Measurements from ENCODE around the gene KIF18A. TPM values are rescaled to one million over a fixed set of nuclear protein-coding genes. Genes with fewer than 3 reads are reported as not detected.
"Not testable (repeated sequence)": the region's sequence is repeated elsewhere in the genome, so short reads cannot be mapped to it uniquely, and the experiment has no call there.

KIF18A gene
- total and polyA plus RNA-seq, 7 experiments from 2014 or later = 0.48 to 21.3 (median 0.79) TPM

- intact Hi-C loops (cut with micrococcal nuclease) = no loop called here
- no peak overlapping the region for H3K27ac ChIP-seq (ENCODE audit: low read depth, low read length)
- H3K4me1 ChIP-seq (ENCODE audit: control insufficient read depth in 2 of 2, insufficient read depth in 2 of 2, low read length in 2 of 2) = no peaks in the 10 kb centered on the region
- no peaks in the 10 kb centered on the region for H3K27me3 Mint-ChIP-seq
- no peak overlapping the region for H3K4me3 Mint-ChIP-seq
- POLR2A ChIA-PET = no interaction called here
- H3K4me3 ChIP-seq (ENCODE audit: low read length) = no peak overlapping the region
- H3K9me3 Mint-ChIP-seq = peaks cover 8 to 52% (median 24%) of the 10 kb centered on the region in 11 donors
- DNase-seq (no peak), ATAC-seq (no peak)
- CTCF ChIA-PET = no interaction called here
- peaks cover 0 to 31% (median 0%) of the 10 kb centered on the region in 3 experiments for H3K9me3 ChIP-seq (ENCODE audit: control insufficient read depth in 2 of 3, low read length in 3 of 3)
- H3K36me3 Mint-ChIP-seq = peaks cover 13 to 60% (median 43%) of the 10 kb centered on the region in 5 donors
- no peak overlapping the region for H3K27ac Mint-ChIP-seq
- H3K4me1 Mint-ChIP-seq = peaks cover 0 to 4% (median 0%) of the 10 kb centered on the region in 7 donors
- H3K27me3 ChIP-seq (ENCODE audit: control insufficient read depth in 2 of 2, insufficient read depth in 2 of 2, low read length in 2 of 2) = no peaks in the 10 kb centered on the region
- H3K36me3 ChIP-seq (ENCODE audit: control insufficient read depth in 2 of 3, insufficient read depth in 3 of 3, low read length in 3 of 3) = no peaks in the 10 kb centered on the region
Observed at GRCh38 chr11:28140689-28141455, 32.9 kb upstream of the KIF18A start.

GRCh38 chr11:28139841-28140415 is 32.0 kb upstream of the KIF18A start:
- H3K4me3 ChIP-seq (ENCODE audit: low read length) = no peak overlapping the region
- Mint-ChIP-seq H3K27me3 (no peaks in the 10 kb centered on the region), H3K4me1 (peaks cover 0 to 4% (median 0%) of the 10 kb centered on the region in 7 donors), H3K27ac (no peak overlapping the region), H3K4me3 (peak overlapping the region in 1 of 10 donors; percentile 20), H3K36me3 (peaks cover 13 to 67% (median 50%) of the 10 kb centered on the region in 5 donors), H3K9me3 (peaks cover 8 to 59% (median 28%) of the 10 kb centered on the region in 11 donors)
- POLR2A ChIA-PET = no interaction called here
- no peaks in the 10 kb centered on the region for H3K36me3 ChIP-seq (ENCODE audit: control insufficient read depth in 2 of 3, insufficient read depth in 3 of 3, low read length in 3 of 3)
- no peaks in the 10 kb centered on the region for H3K27me3 ChIP-seq (ENCODE audit: control insufficient read depth in 2 of 2, insufficient read depth in 2 of 2, low read length in 2 of 2)
- CTCF ChIA-PET = no interaction called here
- H3K4me1 ChIP-seq (ENCODE audit: control insufficient read depth in 2 of 2, insufficient read depth in 2 of 2, low read length in 2 of 2) = no peaks in the 10 kb centered on the region
- H3K27ac ChIP-seq (ENCODE audit: low read depth, low read length) = no peak overlapping the region
- H3K9me3 ChIP-seq (ENCODE audit: control insufficient read depth in 2 of 3, low read length in 3 of 3) = peaks cover 0 to 31% (median 0%) of the 10 kb centered on the region in 3 experiments
- DNase-seq (no peak), ATAC-seq (no peak)
- intact Hi-C loops (cut with micrococcal nuclease) = no loop called here

GRCh38 chr11:28137832-28138231 is 29.9 kb upstream of the KIF18A start:
- intact Hi-C loops (cut with micrococcal nuclease) = no loop called here
- no peak for ATAC-seq
- Mint-ChIP-seq H3K4me3 (no peak overlapping the region), H3K27ac (no peak overlapping the region), H3K36me3 (peaks cover 17 to 83% (median 64%) of the 10 kb centered on the region in 5 donors), H3K27me3 (no peaks in the 10 kb centered on the region), H3K9me3 (peaks cover 8 to 66% (median 30%) of the 10 kb centered on the region in 11 donors), H3K4me1 (peaks cover 0 to 4% (median 0%) of the 10 kb centered on the region in 7 donors)
- Histone ChIP-seq H3K9me3 (ENCODE audit: control insufficient read depth in 2 of 3, low read length in 3 of 3) (peaks cover 0 to 31% (median 0%) of the 10 kb centered on the region in 3 experiments), H3K27ac (ENCODE audit: low read depth, low read length) (no peak overlapping the region), H3K36me3 (ENCODE audit: control insufficient read depth in 2 of 3, insufficient read depth in 3 of 3, low read length in 3 of 3) (no peaks in the 10 kb centered on the region), H3K4me1 (ENCODE audit: control insufficient read depth in 2 of 2, insufficient read depth in 2 of 2, low read length in 2 of 2) (no peaks in the 10 kb centered on the region), H3K27me3 (ENCODE audit: control insufficient read depth in 2 of 2, insufficient read depth in 2 of 2, low read length in 2 of 2) (no peaks in the 10 kb centered on the region), H3K4me3 (ENCODE audit: low read length) (no peak overlapping the region)
- ChIA-PET CTCF (interaction anchor here (0.8 kb wide), 1 partner anchor 13 kb away, joined by 4 read pairs; no protein-coding TSS in a partner anchor), POLR2A (no interaction called here)
- no peak for DNase-seq

GRCh38 chr11:28137366-28137765 is 29.4 kb upstream of the KIF18A start:
- peaks cover 0 to 31% (median 0%) of the 10 kb centered on the region in 3 experiments for H3K9me3 ChIP-seq (ENCODE audit: control insufficient read depth in 2 of 3, low read length in 3 of 3)
- no peak overlapping the region for H3K27ac Mint-ChIP-seq
- no peak for DNase-seq
- H3K4me3 Mint-ChIP-seq = no peak overlapping the region
- H3K27ac ChIP-seq (ENCODE audit: low read depth, low read length) = no peak overlapping the region
- no peak for ATAC-seq
- no peaks in the 10 kb centered on the region for H3K4me1 ChIP-seq (ENCODE audit: control insufficient read depth in 2 of 2, insufficient read depth in 2 of 2, low read length in 2 of 2)
- ChIA-PET POLR2A (no interaction called here), CTCF (interaction anchor here (0.8 kb wide), 1 partner anchor 13 kb away, joined by 4 read pairs; no protein-coding TSS in a partner anchor)
- H3K27me3 Mint-ChIP-seq = no peaks in the 10 kb centered on the region
- H3K4me1 Mint-ChIP-seq = peaks cover 0 to 4% (median 0%) of the 10 kb centered on the region in 7 donors
- H3K4me3 ChIP-seq (ENCODE audit: low read length) = no peak overlapping the region
- peaks cover 8 to 66% (median 30%) of the 10 kb centered on the region in 11 donors for H3K9me3 Mint-ChIP-seq
- peaks cover 17 to 84% (median 68%) of the 10 kb centered on the region in 5 donors for H3K36me3 Mint-ChIP-seq
- intact Hi-C loops (cut with micrococcal nuclease) = no loop called here
- H3K27me3 ChIP-seq (ENCODE audit: control insufficient read depth in 2 of 2, insufficient read depth in 2 of 2, low read length in 2 of 2) = no peaks in the 10 kb centered on the region
- H3K36me3 ChIP-seq (ENCODE audit: control insufficient read depth in 2 of 3, insufficient read depth in 3 of 3, low read length in 3 of 3) = no peaks in the 10 kb centered on the region

GRCh38 chr11:28136157-28136556 is 28.2 kb upstream of the KIF18A start:
- Mint-ChIP-seq H3K36me3 (peaks cover 19 to 83% (median 69%) of the 10 kb centered on the region in 5 donors), H3K9me3 (peaks cover 8 to 64% (median 29%) of the 10 kb centered on the region in 11 donors)
- H3K9me3 ChIP-seq (ENCODE audit: control insufficient read depth in 2 of 3, low read length in 3 of 3) = peaks cover 0 to 31% (median 0%) of the 10 kb centered on the region in 3 experiments
- H3K4me1 ChIP-seq (ENCODE audit: control insufficient read depth in 2 of 2, insufficient read depth in 2 of 2, low read length in 2 of 2); H3K27ac ChIP-seq (ENCODE audit: low read depth, low read length); ATAC-seq; intact Hi-C loops (cut with micrococcal nuclease); H3K4me1 Mint-ChIP-seq; CTCF ChIA-PET; DNase-seq; H3K4me3 Mint-ChIP-seq; POLR2A ChIA-PET; H3K36me3 ChIP-seq (ENCODE audit: control insufficient read depth in 2 of 3, insufficient read depth in 3 of 3, low read length in 3 of 3); H3K27me3 ChIP-seq (ENCODE audit: control insufficient read depth in 2 of 2, insufficient read depth in 2 of 2, low read length in 2 of 2); H3K27me3 Mint-ChIP-seq; H3K4me3 ChIP-seq (ENCODE audit: low read length); H3K27ac Mint-ChIP-seq: not testable (repeated sequence)

GRCh38 chr11:28133146-28133545 is 25.2 kb upstream of the KIF18A start:
- Mint-ChIP-seq H3K27me3 (no peaks in the 10 kb centered on the region), H3K9me3 (peaks cover 3 to 34% (median 15%) of the 10 kb centered on the region in 11 donors), H3K36me3 (peaks cover 8 to 69% (median 65%) of the 10 kb centered on the region in 5 donors), H3K4me3 (no peak overlapping the region), H3K4me1 (peaks cover 0 to 3% (median 0%) of the 10 kb centered on the region in 7 donors), H3K27ac (no peak overlapping the region)
- intact Hi-C loops (cut with micrococcal nuclease) = no loop called here
- no peaks in the 10 kb centered on the region for H3K36me3 ChIP-seq (ENCODE audit: control insufficient read depth in 2 of 3, insufficient read depth in 3 of 3, low read length in 3 of 3)
- no peak overlapping the region for H3K4me3 ChIP-seq (ENCODE audit: low read length)
- H3K27me3 ChIP-seq (ENCODE audit: control insufficient read depth in 2 of 2, insufficient read depth in 2 of 2, low read length in 2 of 2) = no peaks in the 10 kb centered on the region
- ChIA-PET CTCF (no interaction called here), POLR2A (no interaction called here)
- ATAC-seq = no peak
- no peak overlapping the region for H3K27ac ChIP-seq (ENCODE audit: low read depth, low read length)
- H3K4me1 ChIP-seq (ENCODE audit: control insufficient read depth in 2 of 2, insufficient read depth in 2 of 2, low read length in 2 of 2) = no peaks in the 10 kb centered on the region
- DNase-seq = no peak
- peaks cover 0 to 2% (median 0%) of the 10 kb centered on the region in 3 experiments for H3K9me3 ChIP-seq (ENCODE audit: control insufficient read depth in 2 of 3, low read length in 3 of 3)
